GM20000 (cell line): ENCODE data around the gene HP1BP3.

Experiments used
- DNase-seq: peaks from one replicate; pipeline ENCODE4 v3.0.0; 2012; ENCODE audit warnings: low spot score
- CTCF ChIP-seq: IDR thresholded peaks from 2 replicates; pipeline ENCODE4 v1.5.1; 2012; ENCODE audit warnings: mild to moderate bottlenecking, control low read depth; ENCODE audit errors: extremely low read depth, missing control alignments

Gene HP1BP3

GRCh38 chr1:20740781-20741180 lies 46.3 kb downstream of the HP1BP3 start:
- DNase-seq = no peak
- TF ChIP-seq CTCF = no peak

GRCh38 chr1:20739225-20739624 lies 47.9 kb downstream of the HP1BP3 start:
- no peak for TF ChIP-seq CTCF
- DNase-seq = no peak

GRCh38 chr1:20735581-20736111 lies 51.5 kb downstream of the HP1BP3 start:
- no peak for DNase-seq
- TF ChIP-seq CTCF = no peak

- TF ChIP-seq CTCF = no peak
- DNase-seq = no peak
Observed at GRCh38 chr1:20733360-20733975, 53.6 kb downstream of the HP1BP3 start.

- peak; percentile 82 for DNase-seq
- no peak for TF ChIP-seq CTCF
Observed at GRCh38 chr1:20732588-20733359, 54.3 kb downstream of the HP1BP3 start, which contains the start of gene SH2D5. Gene SH2D5, minus strand, starts transcription at chr1:20732703. Its CDS starts 4,659 bp downstream, at chr1:20728044.

- TF ChIP-seq CTCF = no peak
- DNase-seq = peak; percentile 91
Observed at GRCh38 chr1:20732071-20732587, 55.0 kb downstream of the HP1BP3 start.
